NT2/D1 (cell line): ENCODE data around the gene CHCHD6.

ENCODE experiments used
- DNase-seq: peaks from one replicate; pipeline ENCODE4 v3.0.0-alpha.2; 2011; ENCODE audit warnings: low read depth, low spot score
- H3K27me3 ChIP-seq: 2 replicates; pipeline ENCODE4 v1.6.0; 2011; ENCODE audit warnings: mild to moderate bottlenecking; ENCODE audit not compliant: insufficient read length, insufficient read depth
- H3K36me3 ChIP-seq: 2 replicates; pipeline ENCODE4 v1.6.1; 2011; ENCODE audit warnings: mild to moderate bottlenecking, low read length, mixed read lengths; ENCODE audit not compliant: insufficient read depth, insufficient read length
- H3K4me1 ChIP-seq: 2 replicates; pipeline ENCODE4 v1.5.1; 2011; ENCODE audit not compliant: insufficient read depth, insufficient read length
- H3K4me3 ChIP-seq: 2 replicates; pipeline ENCODE4 v1.5.1; 2011; ENCODE audit warnings: low read depth; ENCODE audit not compliant: insufficient read length
- H3K9ac ChIP-seq: 2 replicates; pipeline ENCODE4 v1.6.0; 2011; ENCODE audit warnings: low read depth; ENCODE audit not compliant: insufficient read length
- H3K9me3 ChIP-seq: 2 replicates; pipeline ENCODE4 v1.5.1; 2011; ENCODE audit warnings: mild to moderate bottlenecking, low read length; ENCODE audit not compliant: insufficient read depth
- SUZ12 ChIP-seq: IDR thresholded peaks from 2 replicates; pipeline ENCODE4 v1.6.1; 2011; ENCODE audit not compliant: insufficient read length, insufficient read depth; ENCODE audit errors: extremely low read depth
- YY1 ChIP-seq: IDR thresholded peaks from 2 replicates; pipeline ENCODE4 v1.6.1; 2011; ENCODE audit not compliant: insufficient read length, insufficient read depth
- ZNF274 ChIP-seq: IDR thresholded peaks from 2 replicates; pipeline ENCODE4 v1.6.1; 2011; ENCODE audit warnings: mild to moderate bottlenecking, low read depth, low read length

The CHCHD6 gene

DNA sequence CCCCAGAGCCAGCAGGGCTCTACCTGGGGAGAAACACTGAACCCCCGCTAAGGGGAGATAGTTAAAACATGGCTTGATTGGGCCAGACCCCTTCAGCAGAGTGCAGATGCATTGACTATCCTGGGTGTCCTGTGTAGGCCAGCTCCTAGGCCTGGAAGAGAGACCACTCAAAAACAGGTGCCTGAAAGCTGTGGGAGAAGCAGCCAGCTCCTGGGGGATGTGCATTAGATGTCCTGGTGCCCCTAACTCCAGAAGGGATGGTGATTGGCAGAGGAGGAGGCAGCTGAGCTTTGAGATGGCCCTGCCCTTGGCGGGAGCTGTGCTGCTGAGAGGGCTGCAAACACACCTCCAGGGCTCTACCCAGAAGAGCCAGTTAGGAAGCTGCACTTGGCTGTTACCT is 189.6 kb downstream of the CHCHD6 start:
- peaks cover 11% of the 10 kb centered on the region for H3K4me1 ChIP-seq
- no peaks in the 10 kb centered on the region for H3K27me3 ChIP-seq
- TF ChIP-seq YY1: no peak
- no peak for TF ChIP-seq SUZ12
- TF ChIP-seq ZNF274: no peak
- no peaks in the 10 kb centered on the region for H3K36me3 ChIP-seq
- H3K4me3 ChIP-seq: no peak overlapping the region
- no peaks in the 10 kb centered on the region for H3K9me3 ChIP-seq
- no peak for DNase-seq
- no peak overlapping the region for H3K9ac ChIP-seq

DNA sequence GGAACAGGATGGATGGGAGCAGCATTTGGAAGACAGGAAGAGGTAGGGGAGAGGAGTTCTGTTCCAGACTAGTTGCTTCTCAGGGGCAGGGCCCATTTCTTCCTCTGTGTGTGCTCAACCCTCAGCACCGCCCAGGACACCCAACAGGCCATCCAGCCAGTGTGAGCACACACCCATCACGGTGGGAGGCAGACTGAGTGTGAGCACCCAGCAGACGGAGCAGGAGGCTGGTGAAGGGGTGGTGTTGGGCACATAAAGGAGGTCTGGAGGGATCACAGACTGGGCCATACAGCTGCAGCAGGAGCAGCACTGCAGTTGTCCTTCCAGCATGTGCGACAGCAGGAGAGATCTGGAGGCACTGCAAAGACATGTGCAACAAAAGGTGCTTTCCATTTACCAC is 190.4 kb downstream of the CHCHD6 start:
- Histone ChIP-seq H3K36me3 (no peaks in the 10 kb centered on the region), H3K9me3 (no peaks in the 10 kb centered on the region), H3K4me3 (no peak overlapping the region), H3K27me3 (no peaks in the 10 kb centered on the region), H3K4me1 (peaks cover 11% of the 10 kb centered on the region), H3K9ac (no peak overlapping the region)
- TF ChIP-seq SUZ12: no peak
- TF ChIP-seq YY1: no peak
- TF ChIP-seq ZNF274: no peak
- no peak for DNase-seq

DNA sequence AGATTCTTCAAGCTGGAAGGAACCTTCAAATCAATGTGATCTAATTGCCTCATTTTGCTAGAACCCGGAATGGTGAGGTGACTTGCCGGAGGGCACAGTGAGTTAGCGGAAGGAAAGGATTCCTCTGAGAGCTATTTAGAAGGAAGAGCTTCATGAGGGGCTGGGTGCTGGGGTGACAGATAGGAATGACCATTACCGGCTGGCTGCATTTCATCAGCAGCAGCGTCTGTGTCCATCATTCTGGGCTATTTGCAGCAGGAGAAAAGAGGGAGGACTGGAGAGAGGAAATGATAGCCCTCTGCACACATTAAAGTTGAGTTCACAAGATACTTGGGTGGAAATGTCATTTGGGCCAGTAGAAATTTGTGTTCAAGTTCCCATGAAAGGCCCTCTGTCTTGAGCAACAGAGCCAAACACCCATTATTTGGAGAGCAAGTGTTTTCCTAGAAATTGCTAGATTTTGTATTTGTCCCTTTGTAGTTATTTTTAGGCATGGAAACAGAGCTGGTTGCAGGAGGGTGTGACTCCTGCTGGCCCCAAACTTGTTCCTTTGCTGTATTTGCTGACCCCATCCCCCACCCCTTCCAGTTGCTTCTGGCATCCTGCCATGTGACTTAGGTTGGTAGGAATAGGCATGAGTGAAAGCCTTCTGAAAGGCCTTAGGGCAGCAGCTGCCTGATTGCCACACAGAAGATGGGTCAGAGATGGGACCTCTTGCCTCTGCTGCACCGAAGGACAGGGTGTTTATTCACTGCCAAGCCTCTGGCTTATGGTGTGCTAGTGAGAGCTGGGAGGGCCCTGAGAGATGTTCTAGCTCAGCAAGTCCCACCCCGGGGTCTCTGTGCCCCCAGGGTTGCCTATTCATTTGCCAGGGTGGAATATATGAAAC is 191.4 kb downstream of the CHCHD6 start:
- Histone ChIP-seq H3K36me3 (no peaks in the 10 kb centered on the region), H3K4me3 (no peak overlapping the region), H3K9ac (no peak overlapping the region), H3K27me3 (no peaks in the 10 kb centered on the region), H3K9me3 (no peaks in the 10 kb centered on the region), H3K4me1 (peaks cover 11% of the 10 kb centered on the region)
- TF ChIP-seq SUZ12: no peak
- no peak for TF ChIP-seq ZNF274
- TF ChIP-seq YY1: no peak
- peak; percentile 3 for DNase-seq

DNA sequence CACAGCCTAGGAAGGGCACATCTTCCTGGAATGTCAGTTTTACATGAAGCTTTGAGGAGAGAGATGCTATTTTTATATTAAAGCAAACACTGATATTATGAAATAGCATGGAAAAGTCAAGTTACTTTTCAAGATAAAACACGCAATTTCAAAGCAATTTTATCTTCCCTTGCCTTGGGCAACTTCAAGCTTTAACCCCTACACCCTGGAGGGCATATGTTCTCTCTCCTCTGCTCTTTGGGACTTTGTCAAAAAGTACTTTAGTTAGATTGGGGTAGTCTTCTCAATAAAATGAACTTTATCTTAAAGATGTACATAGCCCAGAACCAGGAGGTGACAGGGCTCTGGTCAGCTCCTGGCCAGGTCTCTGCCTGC is 192.0 kb downstream of the CHCHD6 start:
- TF ChIP-seq SUZ12 (no peak), ZNF274 (no peak), YY1 (no peak)
- Histone ChIP-seq H3K4me1 (peaks cover 11% of the 10 kb centered on the region), H3K4me3 (no peak overlapping the region), H3K27me3 (no peaks in the 10 kb centered on the region), H3K36me3 (no peaks in the 10 kb centered on the region), H3K9ac (no peak overlapping the region), H3K9me3 (no peaks in the 10 kb centered on the region)
- DNase-seq: no peak

DNA sequence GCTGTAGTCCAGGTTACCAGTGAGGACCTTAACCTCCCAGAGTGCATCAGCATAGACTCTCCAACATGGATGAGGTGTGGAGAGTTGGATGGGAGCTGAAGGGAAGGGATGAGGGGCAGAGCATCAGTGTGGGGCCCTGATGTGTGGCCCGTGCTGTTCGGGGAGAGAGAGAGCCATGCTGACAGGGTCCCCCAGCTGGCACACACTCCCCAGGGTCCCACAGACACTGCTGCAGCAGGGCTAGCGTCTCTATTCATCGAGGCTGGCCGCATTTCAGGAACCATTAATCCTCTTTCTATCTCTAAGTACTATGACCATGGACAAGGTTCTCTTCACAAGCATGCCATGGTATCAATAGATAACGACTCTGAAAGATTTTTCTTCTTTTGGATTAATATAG is 192.9 kb downstream of the CHCHD6 start:
- H3K27me3 ChIP-seq: no peaks in the 10 kb centered on the region

DNA sequence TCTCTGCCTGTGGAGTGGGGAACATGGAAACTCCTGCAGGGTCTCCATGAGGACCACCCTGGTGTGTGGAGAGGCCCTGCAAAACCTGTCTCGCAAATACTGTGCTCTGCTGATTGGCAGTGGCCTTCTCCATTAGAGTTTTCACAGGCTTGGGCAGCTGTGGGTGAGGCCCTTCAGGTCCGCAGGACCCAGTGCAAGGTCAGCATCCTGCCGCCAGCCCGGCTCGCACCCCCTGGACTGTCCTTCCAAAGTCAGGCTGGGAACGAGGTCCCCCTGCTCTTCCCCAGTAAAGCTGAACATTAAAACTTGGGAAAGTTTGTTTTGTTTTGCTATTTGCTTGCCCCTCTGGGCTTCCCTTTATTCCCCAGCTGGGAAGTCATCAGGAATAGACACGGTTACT is 193.9 kb downstream of the CHCHD6 start:
- no peak for TF ChIP-seq SUZ12
- no peak for TF ChIP-seq YY1
- TF ChIP-seq ZNF274: no peak
- H3K4me3 ChIP-seq: no peak overlapping the region
- no peaks in the 10 kb centered on the region for H3K27me3 ChIP-seq
- H3K9ac ChIP-seq: no peak overlapping the region
- no peak for DNase-seq
- H3K9me3 ChIP-seq: no peaks in the 10 kb centered on the region
- H3K36me3 ChIP-seq: no peaks in the 10 kb centered on the region
- H3K4me1 ChIP-seq: peaks cover 11% of the 10 kb centered on the region

More for the DNA sequence above, 192.9 kb downstream of the CHCHD6 start:
- H3K36me3 ChIP-seq: no peaks in the 10 kb centered on the region
- TF ChIP-seq YY1 (no peak), SUZ12 (no peak), ZNF274 (no peak)
- H3K9me3 ChIP-seq: no peaks in the 10 kb centered on the region
- H3K9ac ChIP-seq: no peak overlapping the region
- peaks cover 11% of the 10 kb centered on the region for H3K4me1 ChIP-seq
- no peak for DNase-seq
- no peak overlapping the region for H3K4me3 ChIP-seq

DNA sequence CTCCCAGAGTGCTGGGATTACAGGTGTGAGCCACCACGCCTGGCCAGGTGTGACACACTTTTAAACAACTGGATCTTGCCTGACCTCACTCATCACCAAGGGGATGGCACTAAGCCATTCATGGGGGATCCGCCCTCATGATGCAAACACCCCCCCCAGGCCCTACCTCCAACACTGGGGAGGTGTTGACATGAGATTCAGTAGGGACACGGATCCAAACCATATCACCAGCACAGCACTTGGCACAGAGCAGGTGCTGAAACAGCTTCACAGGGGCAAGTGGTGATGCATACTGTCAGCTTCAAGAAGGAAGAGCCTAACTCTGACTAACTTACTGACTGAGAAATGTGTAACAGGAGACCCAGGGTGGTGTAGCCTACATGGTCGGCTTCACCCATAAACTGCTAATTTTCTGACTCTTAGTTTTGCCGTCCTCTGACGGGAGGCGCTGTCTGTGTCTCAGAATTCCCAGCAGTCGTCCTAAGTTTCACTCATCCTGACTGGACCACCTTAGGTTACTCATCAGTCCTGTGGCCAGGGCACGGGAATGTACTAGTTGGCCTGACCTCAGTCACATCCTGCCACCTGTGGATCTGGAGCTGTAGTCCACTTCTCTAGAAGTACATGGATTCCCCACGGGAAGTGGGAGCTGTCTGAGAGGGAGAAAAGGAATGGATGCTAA is 197.0 kb downstream of the CHCHD6 start:
- H3K36me3 ChIP-seq: no peaks in the 10 kb centered on the region
- H3K9ac ChIP-seq: no peak overlapping the region
- TF ChIP-seq YY1: no peak
- TF ChIP-seq ZNF274: no peak
- no peak for TF ChIP-seq SUZ12
- no peak overlapping the region for H3K4me3 ChIP-seq
- H3K9me3 ChIP-seq: no peaks in the 10 kb centered on the region
- no peaks in the 10 kb centered on the region for H3K27me3 ChIP-seq
- H3K4me1 ChIP-seq: no peaks in the 10 kb centered on the region
- DNase-seq: no peak
